Prostate gland (tissue), 2 donors: ENCODE data around the gene LMBR1.

Experiments
- CTCF ChIP-seq, 4 experiments: fragments of 200-600 bp in 2 of 4; fragments of 450-650 bp in 2 of 4; sonication (generic) in 2 of 4; IDR thresholded peaks; 1 replicate in 3 of 4; 2 replicates in 1 of 4; pipeline ENCODE4 v1.5.1; 2016 to 2019; ENCODE audit warnings: antibody characterized with exemption in 4 of 4, mild to moderate bottlenecking in 2 of 4, moderate library complexity in 2 of 4
- POLR2A ChIP-seq: fragments of 450-650 bp; IDR thresholded peaks from one replicate; pipeline ENCODE4 v1.6.1; 2016; ENCODE audit warnings: antibody characterized with exemption, mild to moderate bottlenecking

DNA sequence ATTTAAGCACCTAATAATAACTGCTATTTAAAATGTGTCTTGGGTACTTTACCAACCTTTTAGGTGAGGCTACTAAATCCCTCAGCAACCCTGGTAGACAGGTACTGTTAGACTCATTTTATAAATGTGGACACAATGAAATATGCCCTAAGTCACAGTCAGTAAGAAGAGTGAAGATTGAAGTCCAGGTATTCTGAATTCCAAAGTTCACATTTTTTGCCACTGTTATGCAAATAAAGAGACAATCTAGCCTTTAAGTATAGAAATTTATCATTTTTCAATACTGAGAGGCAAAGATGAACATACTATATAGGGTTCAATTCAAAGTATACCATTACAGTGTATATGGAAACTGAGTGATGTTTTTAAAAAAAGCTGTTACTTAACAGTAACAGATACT lies 102.7 kb downstream of the LMBR1 start:
- no peak for TF ChIP-seq POLR2A
- TF ChIP-seq CTCF (IDR thresholded peaks at IDR 0.05) = no peak
